ENCODE measurements around the gene ST8SIA2.
"Not testable (repeated sequence)": the region's sequence is repeated elsewhere in the genome, so short reads cannot be mapped to it uniquely, and the experiment has no call there.

ST8SIA2 gene

GRCh38 chr15:92443381-92443780 lies 49.7 kb downstream of the ST8SIA2 start:
- no peak for DNase-seq (ENCODE audit: low read depth)

GRCh38 chr15:92444631-92445030 lies 51.0 kb downstream of the ST8SIA2 start:
- DNase-seq (ENCODE audit: low read depth) = no peak

- no peak for DNase-seq (ENCODE audit: low read depth)
Measured at GRCh38 chr15:92448370-92448769, 54.7 kb downstream of the ST8SIA2 start.

GRCh38 chr15:92449476-92449875 lies 55.8 kb downstream of the ST8SIA2 start:
- no peak for DNase-seq (ENCODE audit: low read depth)

GRCh38 chr15:92451225-92451825 lies 57.6 kb downstream of the ST8SIA2 start:
- DNase-seq (ENCODE audit: low read depth) = no peak

GRCh38 chr15:92452143-92452542 lies 58.5 kb downstream of the ST8SIA2 start:
- no peak for DNase-seq (ENCODE audit: low read depth)

- DNase-seq (ENCODE audit: low read depth) = no peak
Measured at GRCh38 chr15:92453607-92454006, 59.9 kb downstream of the ST8SIA2 start.

- DNase-seq (ENCODE audit: low read depth) = no peak
Measured at GRCh38 chr15:92454555-92455105, 60.9 kb downstream of the ST8SIA2 start.

GRCh38 chr15:92455271-92455670 lies 61.6 kb downstream of the ST8SIA2 start:
- no peak for DNase-seq (ENCODE audit: low read depth)

- no peak for DNase-seq (ENCODE audit: low read depth)
Measured at GRCh38 chr15:92457471-92458041, 63.9 kb downstream of the ST8SIA2 start.

- DNase-seq (ENCODE audit: low read depth) = no peak
Measured at GRCh38 chr15:92460023-92460422, 66.3 kb downstream of the ST8SIA2 start.

- DNase-seq (ENCODE audit: low read depth) = no peak
Measured at GRCh38 chr15:92462424-92463125, 68.9 kb downstream of the ST8SIA2 start.

- no peak for DNase-seq (ENCODE audit: low read depth)
Measured at GRCh38 chr15:92463352-92463751, 69.7 kb downstream of the ST8SIA2 start.

GRCh38 chr15:92463826-92464225 lies 70.1 kb downstream of the ST8SIA2 start:
- DNase-seq (ENCODE audit: low read depth) = no peak

- no peak for DNase-seq (ENCODE audit: low read depth)
Measured at GRCh38 chr15:92466834-92467233, 73.2 kb downstream of the ST8SIA2 start.

GRCh38 chr15:92467245-92467644 lies 73.6 kb downstream of the ST8SIA2 start:
- DNase-seq (ENCODE audit: low read depth) = no peak

GRCh38 chr15:92468991-92469390 lies 75.3 kb downstream of the ST8SIA2 start:
- no peak for DNase-seq (ENCODE audit: low read depth)

GRCh38 chr15:92471288-92471687 lies 77.6 kb downstream of the ST8SIA2 start:
- DNase-seq (ENCODE audit: low read depth) = no peak

GRCh38 chr15:92473756-92474155 lies 80.1 kb downstream of the ST8SIA2 start:
- no peak for DNase-seq (ENCODE audit: low read depth)

- DNase-seq (ENCODE audit: low read depth) = not testable (repeated sequence)
Measured at GRCh38 chr15:92479730-92480129, 86.0 kb downstream of the ST8SIA2 start.

- no peak for DNase-seq (ENCODE audit: low read depth)
Measured at GRCh38 chr15:92480361-92480760, 86.7 kb downstream of the ST8SIA2 start.

- DNase-seq (ENCODE audit: low read depth) = no peak
Measured at GRCh38 chr15:92485441-92485840, 91.8 kb downstream of the ST8SIA2 start.

GRCh38 chr15:92492551-92493115 lies 99.0 kb downstream of the ST8SIA2 start:
- no peak for DNase-seq (ENCODE audit: low read depth)
